Cortex of kidney (tissue), 1 donor: Measurements from ENCODE around the gene LIAS.
"Not testable (repeated sequence)": the region's sequence is repeated elsewhere in the genome, so short reads cannot be mapped to it uniquely, and the experiment has no call there.

Source experiments
- DNase-seq: peaks from one replicate; lab custom pipeline; 2025; lab: John Stamatoyannopoulos, UW

Gene LIAS

GRCh38 chr4:39452860-39453587, 5.8 kb upstream of the LIAS start:
- DNase-seq, result no peak

- no peak for DNase-seq
Observed at GRCh38 chr4:39453738-39454137, 5.1 kb upstream of the LIAS start.

GRCh38 chr4:39455486-39455885, 3.4 kb upstream of the LIAS start:
- DNase-seq, result no peak

GRCh38 chr4:39456946-39457763, 1.7 kb upstream of the LIAS start:
- DNase-seq, result no peak

GRCh38 chr4:39458161-39458504, 723 bp upstream of the LIAS start:
- DNase-seq, result not testable (repeated sequence)

- no peak for DNase-seq
Observed at GRCh38 chr4:39464886-39465501, 6.1 kb downstream of the LIAS start.

GRCh38 chr4:39466747-39467146, 7.9 kb downstream of the LIAS start:
- no peak for DNase-seq

GRCh38 chr4:39467464-39467863, 8.6 kb downstream of the LIAS start:
- DNase-seq, result no peak

GRCh38 chr4:39469429-39470077, 10.7 kb downstream of the LIAS start:
- no peak for DNase-seq

GRCh38 chr4:39470402-39470801, 11.5 kb downstream of the LIAS start:
- DNase-seq, result no peak

- DNase-seq, result no peak
Observed at GRCh38 chr4:39472396-39472795, 13.5 kb downstream of the LIAS start.

- DNase-seq, result no peak
Observed at GRCh38 chr4:39476187-39476895, 17.5 kb downstream of the LIAS start.

- no peak for DNase-seq
Observed at GRCh38 chr4:39480251-39480650, 21.4 kb downstream of the LIAS start.

- DNase-seq, result no peak
Observed at GRCh38 chr4:39480902-39481695, 22.2 kb downstream of the LIAS start.

GRCh38 chr4:39484582-39485272, 25.9 kb downstream of the LIAS start:
- no peak for DNase-seq

GRCh38 chr4:39486221-39486804, 27.5 kb downstream of the LIAS start:
- no peak for DNase-seq

GRCh38 chr4:39490322-39490721, 31.5 kb downstream of the LIAS start:
- DNase-seq, result no peak

- DNase-seq, result no peak
Observed at GRCh38 chr4:39494354-39494753, 35.5 kb downstream of the LIAS start.

- no peak for DNase-seq
Observed at GRCh38 chr4:39495446-39496213, 36.8 kb downstream of the LIAS start.
